Neural cell (in vitro differentiated cells): ENCODE data around the gene FRMD4A. TPM values are rescaled to one million over a fixed set of nuclear protein-coding genes. Genes with fewer than 3 reads are reported as not detected.

ENCODE experiments used
- H2AFZ ChIP-seq: fragments of 200-600, 300-800 bp; sonication (generic), shearing (Covaris generic); 2 replicates; pipeline ENCODE4 v1.6.0; 2014; ENCODE audit warnings: low read depth, mild to moderate bottlenecking, antibody characterized with exemption, low read length, moderate library complexity
- H3F3A ChIP-seq: fragments of 200-600 bp; shearing (Covaris generic); 2 replicates; pipeline ENCODE4 v1.6.1; 2016; ENCODE audit warnings: mild to moderate bottlenecking, moderate library complexity, mixed read lengths, antibody characterized with exemption, low read length; ENCODE audit not compliant: insufficient read depth, poor library complexity, severe bottlenecking
- H3K27ac ChIP-seq: fragments of 200-600, 300-800 bp; sonication (generic), shearing (Covaris generic); 2 replicates; pipeline ENCODE4 v1.5.1; 2014; ENCODE audit warnings: mild to moderate bottlenecking, low read length, moderate library complexity
- H3K27me3 ChIP-seq: fragments of 300-800, 200-600 bp; sonication (generic), shearing (Covaris generic); 2 replicates; pipeline ENCODE4 v1.6.0; 2014; ENCODE audit warnings: mild to moderate bottlenecking, low read depth, low read length, moderate library complexity; ENCODE audit not compliant: insufficient read depth
- H3K36me3 ChIP-seq: fragments of 300-800, 200-600 bp; sonication (generic), shearing (Covaris generic); 2 replicates; pipeline ENCODE4 v1.5.1; 2014; ENCODE audit warnings: mild to moderate bottlenecking, antibody characterized with exemption, low read length, moderate library complexity; ENCODE audit not compliant: insufficient read depth
- H3K4me2 ChIP-seq: fragments of 300-800, 200-600 bp; sonication (generic), shearing (Covaris generic); 2 replicates; pipeline ENCODE4 v1.6.0; 2014; ENCODE audit warnings: mild to moderate bottlenecking, low read length
- H3K4me3 ChIP-seq: fragments of 300-800, 200-600 bp; sonication (generic), shearing (Covaris generic); 2 replicates; pipeline ENCODE4 v1.5.1; 2014; ENCODE audit warnings: mild to moderate bottlenecking, low read length, moderate library complexity
- H3K79me2 ChIP-seq: fragments of 200-600 bp; shearing (Covaris generic); replicated peaks from 2 replicates; pipeline ENCODE4 v1.6.0; 2014; ENCODE audit warnings: mild to moderate bottlenecking, low read length, moderate library complexity; ENCODE audit not compliant: insufficient read depth
- H3K9ac ChIP-seq: fragments of 300-800, 200-600 bp; sonication (generic), shearing (Covaris generic); 2 replicates; pipeline ENCODE4 v1.6.1; 2016; ENCODE audit warnings: mild to moderate bottlenecking, low read length, mixed read lengths
- H3K9me2 ChIP-seq: fragments of 200-600 bp; shearing (Covaris generic); 2 replicates; pipeline ENCODE4 v1.6.1; 2016; ENCODE audit warnings: mild to moderate bottlenecking, low read length, mixed read lengths; ENCODE audit not compliant: insufficient read depth
- H3K9me3 ChIP-seq: fragments of 200-600, 300-800 bp; sonication (generic), shearing (Covaris generic); 2 replicates; pipeline ENCODE4 v1.6.1; 2016; ENCODE audit warnings: mild to moderate bottlenecking, mixed run types, low read length, moderate library complexity, mixed read lengths
- H4K20me1 ChIP-seq: fragments of 200-600 bp; shearing (Covaris generic); 2 replicates; pipeline ENCODE4 v1.6.1; 2016; ENCODE audit warnings: mild to moderate bottlenecking, mixed run types; ENCODE audit not compliant: insufficient read depth
- EP300 ChIP-seq: fragments of 450-650 bp; conservative IDR thresholded peaks from 2 replicates; pipeline ENCODE4 v1.6.1; 2014; ENCODE audit warnings: antibody characterized with exemption, mild to moderate bottlenecking, moderate library complexity; ENCODE audit not compliant: poor library complexity, severe bottlenecking
- EZH2 ChIP-seq: fragments of 200-600, 300-800 bp; shearing (Covaris generic), sonication (generic); IDR thresholded peaks from 2 replicates; pipeline ENCODE4 v1.6.1; 2014; ENCODE audit warnings: antibody characterized with exemption, low read length, borderline replicate concordance, mild to moderate bottlenecking; ENCODE audit not compliant: insufficient read depth, poor library complexity, severe bottlenecking
- MXI1 ChIP-seq: fragments of 450-650 bp; conservative IDR thresholded peaks from 2 replicates; pipeline ENCODE4 v1.6.1; 2014; ENCODE audit warnings: antibody characterized with exemption, mild to moderate bottlenecking; ENCODE audit not compliant: poor library complexity, severe bottlenecking
- POLR2AphosphoS5 ChIP-seq: IDR thresholded peaks from 2 replicates; pipeline ENCODE4 v1.6.1; 2012
- RAD21 ChIP-seq: fragments of 450-650 bp; conservative IDR thresholded peaks from 2 replicates; pipeline ENCODE4 v1.6.1; 2014; ENCODE audit warnings: antibody characterized with exemption, mild to moderate bottlenecking, moderate library complexity
- SMC3 ChIP-seq: fragments of 450-650 bp; conservative IDR thresholded peaks from 2 replicates; pipeline ENCODE4 v1.6.1; 2014; ENCODE audit warnings: antibody characterized with exemption, mild to moderate bottlenecking, moderate library complexity; ENCODE audit not compliant: poor library complexity
- TAF1 ChIP-seq: IDR thresholded peaks from 2 replicates; pipeline ENCODE4 v1.6.1; 2012; ENCODE audit warnings: low read depth
- polyA plus RNA-seq: library from polyadenylated mRNA; depleted of rRNA; stranded (reverse); fragments of >200 nt; gene quantifications from 2 replicates; pipeline ENCODE4 v1.2.3, GENCODE V29; 2014
- TF ChIP-seq, protein P1 (sequence below): fragments of 450-650 bp; IDR thresholded peaks from 2 replicates; pipeline ENCODE4 v1.5.1; 2014; ENCODE audit warnings: antibody characterized with exemption, mild to moderate bottlenecking, moderate library complexity; ENCODE audit not compliant: poor library complexity, severe bottlenecking
- TF ChIP-seq, protein P2 (sequence below): IDR thresholded peaks from 2 replicates; pipeline ENCODE4 v1.6.1; 2012; ENCODE audit warnings: borderline replicate concordance

Gene FRMD4A
- polyA plus RNA-seq, 1 donor from 2014 or later, result 36.5 TPM

DNA sequence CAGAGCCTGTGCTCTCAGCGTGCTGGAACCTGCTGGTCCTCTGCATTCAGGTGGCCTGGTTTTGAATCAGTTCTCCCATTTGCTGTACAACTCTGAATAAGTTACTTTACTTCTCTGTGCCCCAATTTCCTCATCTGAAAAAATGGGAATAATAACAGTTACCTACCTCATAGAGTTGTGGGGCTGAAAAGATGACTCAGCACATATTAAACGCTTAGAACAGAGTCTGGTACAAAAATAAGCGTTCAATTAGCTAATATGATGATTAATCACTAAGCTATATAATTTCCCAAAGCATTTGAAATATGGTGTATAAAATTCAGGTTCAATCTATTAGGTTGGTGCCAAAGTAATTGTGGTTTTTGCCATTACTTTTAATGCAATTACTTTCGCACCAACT lies 484.8 kb downstream of the FRMD4A start:
- H3K27me3 ChIP-seq, result no peaks in the 10 kb centered on the region
- H4K20me1 ChIP-seq, result no peaks in the 10 kb centered on the region
- no peaks in the 10 kb centered on the region for H3K36me3 ChIP-seq
- H3F3A ChIP-seq, result no peaks in the 10 kb centered on the region
- no peak overlapping the region for H3K4me2 ChIP-seq
- no peak overlapping the region for H2AFZ ChIP-seq
- H3K9me2 ChIP-seq, result no peaks in the 10 kb centered on the region
- H3K4me3 ChIP-seq, result no peak overlapping the region
- H3K27ac ChIP-seq, result no peak overlapping the region
- H3K9me3 ChIP-seq, result no peaks in the 10 kb centered on the region
- TF ChIP-seq RAD21 (no peak), EP300 (no peak), MXI1 (no peak), TAF1 (no peak), EZH2 (no peak), SMC3 (no peak), POLR2AphosphoS5 (no peak)
- TF ChIP-seq, protein P1, sequence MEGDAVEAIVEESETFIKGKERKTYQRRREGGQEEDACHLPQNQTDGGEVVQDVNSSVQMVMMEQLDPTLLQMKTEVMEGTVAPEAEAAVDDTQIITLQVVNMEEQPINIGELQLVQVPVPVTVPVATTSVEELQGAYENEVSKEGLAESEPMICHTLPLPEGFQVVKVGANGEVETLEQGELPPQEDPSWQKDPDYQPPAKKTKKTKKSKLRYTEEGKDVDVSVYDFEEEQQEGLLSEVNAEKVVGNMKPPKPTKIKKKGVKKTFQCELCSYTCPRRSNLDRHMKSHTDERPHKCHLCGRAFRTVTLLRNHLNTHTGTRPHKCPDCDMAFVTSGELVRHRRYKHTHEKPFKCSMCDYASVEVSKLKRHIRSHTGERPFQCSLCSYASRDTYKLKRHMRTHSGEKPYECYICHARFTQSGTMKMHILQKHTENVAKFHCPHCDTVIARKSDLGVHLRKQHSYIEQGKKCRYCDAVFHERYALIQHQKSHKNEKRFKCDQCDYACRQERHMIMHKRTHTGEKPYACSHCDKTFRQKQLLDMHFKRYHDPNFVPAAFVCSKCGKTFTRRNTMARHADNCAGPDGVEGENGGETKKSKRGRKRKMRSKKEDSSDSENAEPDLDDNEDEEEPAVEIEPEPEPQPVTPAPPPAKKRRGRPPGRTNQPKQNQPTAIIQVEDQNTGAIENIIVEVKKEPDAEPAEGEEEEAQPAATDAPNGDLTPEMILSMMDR, result no peak
- TF ChIP-seq, protein P2, sequence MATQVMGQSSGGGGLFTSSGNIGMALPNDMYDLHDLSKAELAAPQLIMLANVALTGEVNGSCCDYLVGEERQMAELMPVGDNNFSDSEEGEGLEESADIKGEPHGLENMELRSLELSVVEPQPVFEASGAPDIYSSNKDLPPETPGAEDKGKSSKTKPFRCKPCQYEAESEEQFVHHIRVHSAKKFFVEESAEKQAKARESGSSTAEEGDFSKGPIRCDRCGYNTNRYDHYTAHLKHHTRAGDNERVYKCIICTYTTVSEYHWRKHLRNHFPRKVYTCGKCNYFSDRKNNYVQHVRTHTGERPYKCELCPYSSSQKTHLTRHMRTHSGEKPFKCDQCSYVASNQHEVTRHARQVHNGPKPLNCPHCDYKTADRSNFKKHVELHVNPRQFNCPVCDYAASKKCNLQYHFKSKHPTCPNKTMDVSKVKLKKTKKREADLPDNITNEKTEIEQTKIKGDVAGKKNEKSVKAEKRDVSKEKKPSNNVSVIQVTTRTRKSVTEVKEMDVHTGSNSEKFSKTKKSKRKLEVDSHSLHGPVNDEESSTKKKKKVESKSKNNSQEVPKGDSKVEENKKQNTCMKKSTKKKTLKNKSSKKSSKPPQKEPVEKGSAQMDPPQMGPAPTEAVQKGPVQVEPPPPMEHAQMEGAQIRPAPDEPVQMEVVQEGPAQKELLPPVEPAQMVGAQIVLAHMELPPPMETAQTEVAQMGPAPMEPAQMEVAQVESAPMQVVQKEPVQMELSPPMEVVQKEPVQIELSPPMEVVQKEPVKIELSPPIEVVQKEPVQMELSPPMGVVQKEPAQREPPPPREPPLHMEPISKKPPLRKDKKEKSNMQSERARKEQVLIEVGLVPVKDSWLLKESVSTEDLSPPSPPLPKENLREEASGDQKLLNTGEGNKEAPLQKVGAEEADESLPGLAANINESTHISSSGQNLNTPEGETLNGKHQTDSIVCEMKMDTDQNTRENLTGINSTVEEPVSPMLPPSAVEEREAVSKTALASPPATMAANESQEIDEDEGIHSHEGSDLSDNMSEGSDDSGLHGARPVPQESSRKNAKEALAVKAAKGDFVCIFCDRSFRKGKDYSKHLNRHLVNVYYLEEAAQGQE, result no peak
- no peak overlapping the region for H3K9ac ChIP-seq
- H3K79me2 ChIP-seq, result peaks cover 2% of the 10 kb centered on the region

DNA sequence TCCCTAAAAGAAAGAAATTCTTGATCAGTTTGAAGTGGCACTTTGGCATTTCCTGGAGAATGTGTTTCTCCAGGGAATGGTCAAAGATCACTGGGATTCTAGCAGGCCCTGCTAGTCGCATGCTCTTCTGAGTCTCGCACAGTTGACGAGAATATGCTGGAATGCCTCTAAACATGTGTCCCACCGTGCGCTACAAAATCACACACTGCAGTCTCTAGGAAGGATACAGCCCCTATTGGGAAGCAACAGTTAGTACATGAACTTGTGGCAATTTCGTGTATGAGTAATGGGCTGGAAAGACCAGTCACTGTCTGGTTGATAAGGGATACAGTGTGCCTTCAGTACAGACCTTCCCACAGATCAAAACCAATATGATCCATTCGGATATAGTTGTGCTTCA lies 486.1 kb downstream of the FRMD4A start:
- no peak overlapping the region for H3K4me2 ChIP-seq

More for the DNA sequence above, 486.1 kb downstream of the FRMD4A start:
- Histone ChIP-seq H3K9ac (no peak overlapping the region), H3K4me3 (no peak overlapping the region), H3K9me2 (no peaks in the 10 kb centered on the region), H3K36me3 (no peaks in the 10 kb centered on the region), H2AFZ (no peak overlapping the region), H3K9me3 (no peaks in the 10 kb centered on the region), H3K27ac (no peak overlapping the region), H3K27me3 (no peaks in the 10 kb centered on the region), H3F3A (no peaks in the 10 kb centered on the region), H3K79me2 (peaks cover 2% of the 10 kb centered on the region), H4K20me1 (no peaks in the 10 kb centered on the region)
- no peak for TF ChIP-seq SMC3
- TF ChIP-seq MXI1, result no peak
- no peak for TF ChIP-seq POLR2AphosphoS5
- no peak for TF ChIP-seq RAD21
- TF ChIP-seq, protein P1, result no peak
- TF ChIP-seq EZH2, result no peak
- no peak for TF ChIP-seq EP300
- no peak for TF ChIP-seq TAF1
- TF ChIP-seq, protein P2, result no peak
